Heart left ventricle (tissue), 13 donors: Measurements from ENCODE around the gene SETDB2.

Source experiments
- POLR2A ChIP-seq, 2 donors: fragments of 450-650 bp; IDR thresholded peaks; one replicate each; pipeline ENCODE4 v1.6.1; 2017; ENCODE audit warnings: antibody characterized with exemption in 2 of 2, mild to moderate bottlenecking in 2 of 2, moderate library complexity in 2 of 2
- TF ChIP-seq, protein P1 (sequence below), 12 donors: fragments of 200-600 bp; sonication (generic) in 4 of 12; IDR thresholded peaks; one replicate each; pipeline versions ENCODE4 v1.5.0 to v1.8.0; 2018 to 2022; ENCODE audit warnings: antibody characterized with exemption in 12 of 12, mild to moderate bottlenecking in 5 of 12
- donor health status: ischemic (EF 13 %, LVEDD 7.1; RV severe dilation, severe dysfunction).
- donor health status: DM: no; HTN: yes; CAD: no.
- donor health status: DM: no; HTN: no; CAD: no.
- donor health status: ischemic (EF 25% LVEDD 6.9; RV normal size, moderate dysfunction).
- donor health status: ischemic (EF 25% LVEDD 5.7; RV mildly dilated, moderate dysfunction).
- donor health status: ischemic (EF 35%, LVEDD 5.7; RV mildly dilated, moderate dysfunction).
- donor health status: nonischemic (EF 11% LVEDD 7.7; RV severe dilation, severe dysfunction).
- donor health status: DM: yes; HTN: yes; CAD: no.
- donor health status: PGD.
- donor health status: ischemic (EF 29% LVEDD 5.4; RV normal size, mild dysfunction).
- donor health status: nonischemic (EF 23%, LVEDD 6.1; RV moderate dilation, normal function).

- no peak for TF ChIP-seq POLR2A (IDR thresholded peaks at IDR 0.05)
- TF ChIP-seq, protein P1, sequence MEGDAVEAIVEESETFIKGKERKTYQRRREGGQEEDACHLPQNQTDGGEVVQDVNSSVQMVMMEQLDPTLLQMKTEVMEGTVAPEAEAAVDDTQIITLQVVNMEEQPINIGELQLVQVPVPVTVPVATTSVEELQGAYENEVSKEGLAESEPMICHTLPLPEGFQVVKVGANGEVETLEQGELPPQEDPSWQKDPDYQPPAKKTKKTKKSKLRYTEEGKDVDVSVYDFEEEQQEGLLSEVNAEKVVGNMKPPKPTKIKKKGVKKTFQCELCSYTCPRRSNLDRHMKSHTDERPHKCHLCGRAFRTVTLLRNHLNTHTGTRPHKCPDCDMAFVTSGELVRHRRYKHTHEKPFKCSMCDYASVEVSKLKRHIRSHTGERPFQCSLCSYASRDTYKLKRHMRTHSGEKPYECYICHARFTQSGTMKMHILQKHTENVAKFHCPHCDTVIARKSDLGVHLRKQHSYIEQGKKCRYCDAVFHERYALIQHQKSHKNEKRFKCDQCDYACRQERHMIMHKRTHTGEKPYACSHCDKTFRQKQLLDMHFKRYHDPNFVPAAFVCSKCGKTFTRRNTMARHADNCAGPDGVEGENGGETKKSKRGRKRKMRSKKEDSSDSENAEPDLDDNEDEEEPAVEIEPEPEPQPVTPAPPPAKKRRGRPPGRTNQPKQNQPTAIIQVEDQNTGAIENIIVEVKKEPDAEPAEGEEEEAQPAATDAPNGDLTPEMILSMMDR (IDR thresholded peaks at IDR 0.05): no peak
These were observed 744 bp upstream of the SETDB2 start for GRCh38 chr13:49443357-49443703.
